A549 (cell line): ENCODE data around the gene CACNA1C. TPM values are rescaled to one million over a fixed set of nuclear protein-coding genes. Genes with fewer than 3 reads are reported as not detected.

Experiments
- ATAC-seq, 2 experiments: fragments of 200-7000 bp in 1 of 2; fragments of >200 bp in 1 of 2; cut with Nextera tagmentation in 1 of 2; cut with Tn5 transposase in 1 of 2; 3 replicates each; pipeline versions ENCODE4 v1.8.0 to v1.9.1; 2018 to 2020; ENCODE audit warnings: mild to moderate bottlenecking in 1 of 2, moderate library complexity in 1 of 2
- CTCF ChIA-PET: fragments of 300-600 bp; sonication (Branson Sonifier 250); formaldehyde crosslinking; extraction: SDS; loops from one replicate; lab custom pipeline; 2021; ENCODE audit warnings: antibody characterized with exemption, inconsistent platforms; lab: Yijun Ruan, JAX
- POLR2A ChIA-PET: fragments of 350-600 bp; formaldehyde crosslinking; extraction: SDS; loops from one replicate; lab custom pipeline; 2021; ENCODE audit warnings: antibody characterized with exemption, inconsistent platforms; lab: Yijun Ruan, JAX
- DNase-seq, 2 experiments: peaks; one replicate each; pipeline versions ENCODE4 v3.0.0 to v3.0.0-alpha.2; 2011 to 2016; ENCODE audit warnings: low read depth in 1 of 2, low spot score in 1 of 2
- FAIRE-seq: peaks from 2 replicates; lab custom pipeline; 2011; peaks lifted over from hg19 to GRCh38; lab: Jason Lieb, UNC
- H3K27ac ChIP-seq, 2 experiments: fragments of >200 bp; sonication (Bioruptor Twin); formaldehyde crosslinking; 3 replicates each; pipeline ENCODE4 v1.5.1; 2016 to 2017
- H3K4me1 ChIP-seq: fragments of >200 bp; sonication (Bioruptor Twin); formaldehyde crosslinking; 3 replicates; pipeline ENCODE4 v1.6.1; 2016
- H3K4me2 ChIP-seq: fragments of >200 bp; sonication (Bioruptor Twin); formaldehyde crosslinking; 3 replicates; pipeline ENCODE4 v1.6.1; 2016
- H3K4me3 ChIP-seq: fragments of >200 bp; sonication (Bioruptor Twin); formaldehyde crosslinking; 3 replicates; pipeline ENCODE4 v1.5.1; 2016
- H3K9me3 ChIP-seq: fragments of >200 bp; sonication (Bioruptor Twin); formaldehyde crosslinking; 3 replicates; pipeline ENCODE4 v1.6.1; 2016
- CHD4 ChIP-seq: fragments of 200-600 bp; sonication (generic); IDR thresholded peaks from 2 replicates; pipeline ENCODE4 v1.6.1; 2016; ENCODE audit warnings: antibody characterized with exemption, mild to moderate bottlenecking, borderline replicate concordance
- EHMT2 ChIP-seq: fragments of 200-600 bp; sonication (generic); IDR thresholded peaks from 2 replicates; pipeline ENCODE4 v1.6.1; 2016; ENCODE audit warnings: antibody characterized with exemption, low read depth, mild to moderate bottlenecking, moderate library complexity
- EP300 ChIP-seq, 2 experiments: fragments of >200 bp; sonication (Bioruptor Twin); formaldehyde crosslinking; IDR thresholded peaks; 2 replicates in 1 of 2; 3 replicates in 1 of 2; pipeline ENCODE4 v1.6.1; 2016 to 2017
- ESRRA ChIP-seq: fragments of 150-350 bp; IDR thresholded peaks from 2 replicates; pipeline ENCODE4 v1.6.1; 2014; ENCODE audit warnings: mild to moderate bottlenecking, low read length, borderline replicate concordance
- FOSB ChIP-seq: fragments of 250-450 bp; sonication (Bioruptor Pico); IDR thresholded peaks from 2 replicates; pipeline ENCODE4 v1.5.0; 2020; ENCODE audit warnings: mild to moderate bottlenecking, moderate library complexity
- JUN ChIP-seq, 2 experiments: fragments of >200 bp; sonication (Bioruptor Twin); formaldehyde crosslinking; IDR thresholded peaks; 2 replicates in 1 of 2; 3 replicates in 1 of 2; pipeline ENCODE4 v1.6.1; 2016 to 2017
- JUNB ChIP-seq: fragments of >200 bp; sonication (Bioruptor Twin); formaldehyde crosslinking; IDR thresholded peaks from 2 replicates; pipeline ENCODE4 v1.6.1; 2016
- KDM1A ChIP-seq: fragments of 200-600 bp; sonication (generic); IDR thresholded peaks from 2 replicates; pipeline ENCODE4 v1.6.1; 2016; ENCODE audit warnings: low read depth, mild to moderate bottlenecking
- MYC ChIP-seq: IDR thresholded peaks from 2 replicates; pipeline ENCODE4 v1.6.1; 2012; ENCODE audit warnings: mild to moderate bottlenecking, inconsistent platforms, low read length, improper control_type of control experiment, borderline replicate concordance
- RAD21 ChIP-seq, 2 experiments: fragments of >200 bp in 1 of 2; sonication (Bioruptor Twin) in 1 of 2; formaldehyde crosslinking in 1 of 2; IDR thresholded peaks in 1 of 2; conservative IDR thresholded peaks in 1 of 2; 2 replicates in 1 of 2; 3 replicates in 1 of 2; pipeline ENCODE4 v1.6.1; 2012 to 2018; ENCODE audit warnings: inconsistent platforms in 1 of 2
- RCOR1 ChIP-seq: fragments of 150-350 bp; IDR thresholded peaks from 2 replicates; pipeline ENCODE4 v1.6.1; 2014; ENCODE audit warnings: antibody characterized with exemption, low read length, low read depth
- RFX5 ChIP-seq: fragments of 450-650 bp; IDR thresholded peaks from 2 replicates; pipeline ENCODE4 v1.7.1; 2014; ENCODE audit warnings: antibody characterized with exemption, mild to moderate bottlenecking, moderate library complexity
- SREBF2 ChIP-seq: fragments of 450-650 bp; IDR thresholded peaks from 2 replicates; pipeline ENCODE4 v1.6.1; 2014; ENCODE audit warnings: mild to moderate bottlenecking, moderate library complexity
- ZC3H11A ChIP-seq: fragments of 450-650 bp; IDR thresholded peaks from 2 replicates; pipeline ENCODE4 v1.6.1; 2014; ENCODE audit warnings: antibody characterized with exemption, mild to moderate bottlenecking
- WGBS: methylation state at CpG from one replicate; pipeline ENCODE4 v1.1.6; 2017; ENCODE audit errors: missing lambda C conversion rate; 5-methylcytosine and 5-hydroxymethylcytosine counted together
- polyA plus RNA-seq, 4 experiments: library from polyadenylated mRNA; depleted of rRNA in 3 of 4; stranded (reverse); fragments of >200 nt; fragmentation: RNase III in 1 of 4; extraction: RNeasy Plus Mini Kit Qiagen cat#74134 plus additional on column Dnase treatment in 1 of 4; gene quantifications; 2 replicates in 3 of 4; 3 replicates in 1 of 4; pipeline ENCODE4 v1.2.3, GENCODE V29; 2011 to 2017
- TF ChIP-seq, protein P1 (sequence below): fragments of >200 bp; sonication (Bioruptor Twin); formaldehyde crosslinking; IDR thresholded peaks from 2 replicates; pipeline ENCODE4 v1.6.1; 2016
- TF ChIP-seq, protein P2 (sequence below): fragments of 200-600 bp; sonication (generic); IDR thresholded peaks from 2 replicates; pipeline ENCODE4 v1.6.1; 2016; ENCODE audit warnings: antibody characterized with exemption, mild to moderate bottlenecking, moderate library complexity
- TF ChIP-seq, protein P3 (sequence below): IDR thresholded peaks from 2 replicates; pipeline ENCODE4 v1.6.1; 2012
- TF ChIP-seq, protein P4 (sequence below): IDR thresholded peaks from 2 replicates; pipeline ENCODE4 v1.6.1; 2012; ENCODE audit warnings: low read depth, borderline replicate concordance
- TF ChIP-seq, protein P5 (sequence below): fragments of 250-450 bp; sonication (Bioruptor Pico); IDR thresholded peaks from 2 replicates; pipeline ENCODE4 v1.5.0; 2021; ENCODE audit warnings: mild to moderate bottlenecking, moderate library complexity, borderline replicate concordance

The CACNA1C gene
- polyA plus RNA-seq, 2 of the 4 experiments (the other 2 are of a cell fraction), result not detected

DNA sequence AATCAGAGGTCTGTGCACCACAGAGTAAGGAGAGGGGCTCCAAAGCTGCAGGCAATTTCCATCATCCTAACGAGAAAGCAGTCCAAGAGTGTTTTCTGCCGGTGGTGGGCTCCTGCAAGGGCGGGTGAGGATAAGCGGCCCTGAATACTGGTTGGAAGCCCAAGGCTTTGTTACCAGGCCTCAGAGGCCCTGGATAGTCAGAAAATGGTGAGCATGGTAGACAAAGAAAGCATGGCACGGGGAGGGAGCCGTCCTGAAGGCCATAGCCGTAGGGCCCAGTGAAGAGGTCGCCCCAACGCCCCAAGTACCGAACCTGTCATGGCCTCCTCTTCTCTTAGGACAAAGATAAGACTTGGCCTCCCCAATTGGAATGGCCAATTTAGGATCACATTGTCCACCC is 435.3 kb downstream of the CACNA1C start:
- H3K9me3 ChIP-seq, result no peaks in the 10 kb centered on the region
- H3K27ac ChIP-seq, result no peak overlapping the region
- DNase-seq (no peak), ATAC-seq (no peak), FAIRE-seq (no peak)
- ChIA-PET CTCF (no interaction called here), POLR2A (no interaction called here)
- H3K4me2 ChIP-seq, result no peak overlapping the region
- TF ChIP-seq, protein P1, sequence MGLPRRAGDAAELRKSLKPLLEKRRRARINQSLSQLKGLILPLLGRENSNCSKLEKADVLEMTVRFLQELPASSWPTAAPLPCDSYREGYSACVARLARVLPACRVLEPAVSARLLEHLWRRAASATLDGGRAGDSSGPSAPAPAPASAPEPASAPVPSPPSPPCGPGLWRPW, result no peak
- TF ChIP-seq RFX5 (no peak), MYC (no peak), EP300 (IDR thresholded peaks at IDR 0.05) (no peak), EHMT2 (no peak), RCOR1 (no peak), RAD21 (conservative IDR thresholded peaks at IDR 0.05 in 1 of 2, IDR thresholded peaks at IDR 0.05 in 1 of 2) (no peak), ZC3H11A (no peak)
- TF ChIP-seq, protein P2, sequence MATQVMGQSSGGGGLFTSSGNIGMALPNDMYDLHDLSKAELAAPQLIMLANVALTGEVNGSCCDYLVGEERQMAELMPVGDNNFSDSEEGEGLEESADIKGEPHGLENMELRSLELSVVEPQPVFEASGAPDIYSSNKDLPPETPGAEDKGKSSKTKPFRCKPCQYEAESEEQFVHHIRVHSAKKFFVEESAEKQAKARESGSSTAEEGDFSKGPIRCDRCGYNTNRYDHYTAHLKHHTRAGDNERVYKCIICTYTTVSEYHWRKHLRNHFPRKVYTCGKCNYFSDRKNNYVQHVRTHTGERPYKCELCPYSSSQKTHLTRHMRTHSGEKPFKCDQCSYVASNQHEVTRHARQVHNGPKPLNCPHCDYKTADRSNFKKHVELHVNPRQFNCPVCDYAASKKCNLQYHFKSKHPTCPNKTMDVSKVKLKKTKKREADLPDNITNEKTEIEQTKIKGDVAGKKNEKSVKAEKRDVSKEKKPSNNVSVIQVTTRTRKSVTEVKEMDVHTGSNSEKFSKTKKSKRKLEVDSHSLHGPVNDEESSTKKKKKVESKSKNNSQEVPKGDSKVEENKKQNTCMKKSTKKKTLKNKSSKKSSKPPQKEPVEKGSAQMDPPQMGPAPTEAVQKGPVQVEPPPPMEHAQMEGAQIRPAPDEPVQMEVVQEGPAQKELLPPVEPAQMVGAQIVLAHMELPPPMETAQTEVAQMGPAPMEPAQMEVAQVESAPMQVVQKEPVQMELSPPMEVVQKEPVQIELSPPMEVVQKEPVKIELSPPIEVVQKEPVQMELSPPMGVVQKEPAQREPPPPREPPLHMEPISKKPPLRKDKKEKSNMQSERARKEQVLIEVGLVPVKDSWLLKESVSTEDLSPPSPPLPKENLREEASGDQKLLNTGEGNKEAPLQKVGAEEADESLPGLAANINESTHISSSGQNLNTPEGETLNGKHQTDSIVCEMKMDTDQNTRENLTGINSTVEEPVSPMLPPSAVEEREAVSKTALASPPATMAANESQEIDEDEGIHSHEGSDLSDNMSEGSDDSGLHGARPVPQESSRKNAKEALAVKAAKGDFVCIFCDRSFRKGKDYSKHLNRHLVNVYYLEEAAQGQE, result no peak
- TF ChIP-seq, protein P3, sequence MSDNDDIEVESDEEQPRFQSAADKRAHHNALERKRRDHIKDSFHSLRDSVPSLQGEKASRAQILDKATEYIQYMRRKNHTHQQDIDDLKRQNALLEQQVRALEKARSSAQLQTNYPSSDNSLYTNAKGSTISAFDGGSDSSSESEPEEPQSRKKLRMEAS, result no peak
- no peaks in the 10 kb centered on the region for H3K4me1 ChIP-seq
- 15% methylated on average over 10 of the region's 10 CpGs for WGBS
- no peak overlapping the region for H3K4me3 ChIP-seq

DNA sequence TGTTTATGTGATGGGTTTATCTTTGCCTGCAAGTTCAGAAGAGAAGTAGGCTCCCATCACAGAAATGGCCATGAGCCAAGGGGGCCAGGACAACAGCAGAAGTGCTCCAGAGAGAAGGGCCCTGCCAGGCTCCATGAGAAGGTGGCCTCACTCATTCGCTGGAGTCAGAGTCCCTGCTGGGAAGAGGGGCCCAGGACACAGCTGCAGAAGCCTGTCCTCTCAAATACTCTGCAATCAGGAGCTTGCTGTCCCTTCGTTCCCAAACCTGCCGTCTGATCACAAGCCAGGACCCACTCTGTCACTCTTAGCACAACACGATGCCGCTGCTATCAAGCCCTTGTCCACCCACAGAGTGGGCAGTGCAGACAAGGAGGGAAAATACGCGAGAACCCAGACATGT is 435.8 kb downstream of the CACNA1C start:
- Histone ChIP-seq H3K4me2 (no peak overlapping the region), H3K4me1 (no peaks in the 10 kb centered on the region), H3K4me3 (no peak overlapping the region)
- WGBS, result 13% methylated on average over 7 of the region's 7 CpGs
- TF ChIP-seq JUNB, result no peak
- TF ChIP-seq, all 56 proteins: peak for 0
- Histone ChIP-seq H3K9me3 (no peaks in the 10 kb centered on the region), H3K27ac (no peak overlapping the region)
- DNase-seq (no peak), FAIRE-seq (no peak), ATAC-seq (no peak)
- POLR2A ChIA-PET, result no interaction called here
- CTCF ChIA-PET, result no interaction called here

DNA sequence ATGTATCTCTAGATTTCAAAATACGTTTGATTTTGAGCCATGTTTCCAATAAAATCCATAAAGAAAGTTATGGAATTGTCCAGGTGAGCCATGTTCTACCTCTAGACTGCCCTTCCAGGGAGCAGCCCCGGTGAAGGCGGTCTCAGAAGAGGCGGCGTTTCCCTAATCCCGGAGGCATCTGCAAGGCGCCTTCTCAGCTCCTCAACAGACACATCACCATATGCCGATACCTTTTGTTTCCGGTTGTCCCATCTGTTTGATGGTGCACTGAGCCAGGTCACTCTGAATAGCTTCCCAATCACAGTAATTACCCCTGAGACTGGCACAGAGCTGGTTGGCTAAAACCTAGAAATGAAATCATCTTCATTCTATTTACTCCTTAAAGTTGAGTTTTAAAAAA is 436.5 kb downstream of the CACNA1C start:
- 49% methylated on average over 9 of the region's 9 CpGs for WGBS
- FAIRE-seq, result no peak
- no peak overlapping the region for H3K27ac ChIP-seq
- DNase-seq, result no peak
- no peak for ATAC-seq
- H3K4me1 ChIP-seq, result no peaks in the 10 kb centered on the region
- TF ChIP-seq KDM1A (no peak), FOSB (CRISPR knock-in tag) (no peak), CHD4 (no peak), ESRRA (no peak), SREBF2 (no peak), JUN (IDR thresholded peaks at IDR 0.05) (no peak), EHMT2 (no peak)
- TF ChIP-seq, protein P4, sequence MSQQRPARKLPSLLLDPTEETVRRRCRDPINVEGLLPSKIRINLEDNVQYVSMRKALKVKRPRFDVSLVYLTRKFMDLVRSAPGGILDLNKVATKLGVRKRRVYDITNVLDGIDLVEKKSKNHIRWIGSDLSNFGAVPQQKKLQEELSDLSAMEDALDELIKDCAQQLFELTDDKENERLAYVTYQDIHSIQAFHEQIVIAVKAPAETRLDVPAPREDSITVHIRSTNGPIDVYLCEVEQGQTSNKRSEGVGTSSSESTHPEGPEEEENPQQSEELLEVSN, result no peak
- TF ChIP-seq, protein P5, sequence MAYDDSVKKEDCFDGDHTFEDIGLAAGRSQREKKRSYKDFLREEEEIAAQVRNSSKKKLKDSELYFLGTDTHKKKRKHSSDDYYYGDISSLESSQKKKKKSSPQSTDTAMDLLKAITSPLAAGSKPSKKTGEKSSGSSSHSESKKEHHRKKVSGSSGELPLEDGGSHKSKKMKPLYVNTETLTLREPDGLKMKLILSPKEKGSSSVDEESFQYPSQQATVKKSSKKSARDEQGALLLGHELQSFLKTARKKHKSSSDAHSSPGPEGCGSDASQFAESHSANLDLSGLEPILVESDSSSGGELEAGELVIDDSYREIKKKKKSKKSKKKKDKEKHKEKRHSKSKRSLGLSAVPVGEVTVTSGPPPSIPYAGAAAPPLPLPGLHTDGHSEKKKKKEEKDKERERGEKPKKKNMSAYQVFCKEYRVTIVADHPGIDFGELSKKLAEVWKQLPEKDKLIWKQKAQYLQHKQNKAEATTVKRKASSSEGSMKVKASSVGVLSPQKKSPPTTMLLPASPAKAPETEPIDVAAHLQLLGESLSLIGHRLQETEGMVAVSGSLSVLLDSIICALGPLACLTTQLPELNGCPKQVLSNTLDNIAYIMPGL (CRISPR knock-in tag), result no peak
- no peak overlapping the region for H3K4me2 ChIP-seq
- ChIA-PET CTCF (no interaction called here), POLR2A (no interaction called here)
- H3K4me3 ChIP-seq, result no peak overlapping the region
- H3K9me3 ChIP-seq, result no peaks in the 10 kb centered on the region
